H1 (cell line): ENCODE results near the gene MAML3. TPM values are rescaled to one million over a fixed set of nuclear protein-coding genes. Genes with fewer than 3 reads are reported as not detected.

Experiments
- CTCF ChIA-PET: fragments of 300-600 bp; sonication (Branson Sonifier 250); formaldehyde crosslinking; loops from one replicate; lab custom pipeline; 2021; ENCODE audit not compliant: partially characterized antibody; lab: Charles Lee
- POLR2A ChIA-PET: fragments of 300-600 bp; sonication (Branson Sonifier 250); formaldehyde crosslinking; loops from one replicate; lab custom pipeline; 2021; ENCODE audit warnings: inconsistent platforms; ENCODE audit not compliant: partially characterized antibody; lab: Charles Lee
- DNase-seq, 2 experiments: peaks; one replicate each; pipeline versions ENCODE4 v3.0.0 to v3.0.0-alpha.2; 2010 to 2022; ENCODE audit warnings: low spot score in 2 of 2, low read depth in 1 of 2, mixed read lengths in 1 of 2
- FAIRE-seq: peaks from 2 replicates; lab custom pipeline; 2011; peaks lifted over from hg19 to GRCh38; lab: Jason Lieb, UNC
- H2AFZ ChIP-seq: 2 replicates; pipeline ENCODE4 v1.8.1; 2012; ENCODE audit warnings: low read length, inconsistent platforms
- H2AK5ac ChIP-seq: 2 replicates; pipeline ENCODE4 v1.6.1; 2013; ENCODE audit warnings: low read depth, low read length
- H2BK120ac ChIP-seq: replicated peaks from 2 replicates; pipeline ENCODE3; 2013; ENCODE audit warnings: low read depth, low read length, inconsistent platforms
- H2BK12ac ChIP-seq: 2 replicates; pipeline ENCODE4 v1.6.1; 2013; ENCODE audit warnings: low read depth, low read length
- H2BK15ac ChIP-seq: 2 replicates; pipeline ENCODE4 v1.6.1; 2013; ENCODE audit warnings: low read length
- H2BK20ac ChIP-seq: 2 replicates; pipeline ENCODE4 v1.6.1; 2013; ENCODE audit warnings: low read length
- H2BK5ac ChIP-seq: 2 replicates; pipeline ENCODE4 v1.6.1; 2013; ENCODE audit warnings: low read depth, low read length
- H3K14ac ChIP-seq: 2 replicates; pipeline ENCODE4 v1.6.1; 2013; ENCODE audit warnings: inconsistent platforms; ENCODE audit not compliant: insufficient read length
- H3K18ac ChIP-seq: 2 replicates; pipeline ENCODE4 v1.6.1; 2013; ENCODE audit warnings: low read length; ENCODE audit errors: extremely low read depth
- H3K23ac ChIP-seq: 2 replicates; pipeline ENCODE4 v1.6.1; 2013; ENCODE audit warnings: inconsistent platforms; ENCODE audit not compliant: insufficient read length
- H3K23me2 ChIP-seq: 2 replicates; pipeline ENCODE4 v1.6.1; 2013; ENCODE audit warnings: low read depth, low read length
- H3K27ac ChIP-seq: 2 replicates; pipeline ENCODE4 v1.6.1; 2011; ENCODE audit warnings: low read depth, low read length, inconsistent platforms
- H3K27me3 ChIP-seq, 4 experiments: replicated peaks in 1 of 4; 1 replicate in 1 of 4; 2 replicates in 3 of 4; pipeline versions ENCODE4 v1.6.1 to v1.8.1; 2011 to 2013; ENCODE audit warnings: low read length in 3 of 4, mild to moderate bottlenecking in 3 of 4, inconsistent platforms in 2 of 4, mixed read lengths in 2 of 4, moderate library complexity in 1 of 4; ENCODE audit not compliant: control insufficient read depth in 3 of 4, insufficient read depth in 3 of 4; ENCODE audit errors: extremely low read depth in 1 of 4
- H3K36me3 ChIP-seq, 4 experiments: 2 replicates each; pipeline versions ENCODE4 v1.6.1 to v1.8.1; 2011 to 2013; ENCODE audit warnings: mild to moderate bottlenecking in 4 of 4, low read length in 3 of 4, moderate library complexity in 2 of 4, control low read depth in 1 of 4, inconsistent platforms in 1 of 4; ENCODE audit not compliant: insufficient read depth in 4 of 4, control insufficient read depth in 2 of 4
- H3K4ac ChIP-seq: replicated peaks from 2 replicates; pipeline ENCODE3; 2013; ENCODE audit warnings: low read length, low read depth, mixed read lengths, inconsistent platforms; ENCODE audit not compliant: insufficient read length
- H3K4me1 ChIP-seq, 4 experiments: replicated peaks in 1 of 4; 1 replicate in 1 of 4; 2 replicates in 3 of 4; pipeline versions ENCODE4 v1.6.1 to v1.8.1; 2011 to 2013; ENCODE audit warnings: low read length in 3 of 4, inconsistent platforms in 2 of 4, mixed read lengths in 1 of 4; ENCODE audit not compliant: insufficient read depth in 4 of 4, control insufficient read depth in 3 of 4
- H3K4me2 ChIP-seq, 2 experiments: 2 replicates each; pipeline versions ENCODE4 v1.6.1 to v1.8.1; 2011 to 2013; ENCODE audit warnings: low read depth in 2 of 2, low read length in 2 of 2, control low read depth in 1 of 2, inconsistent platforms in 1 of 2, mild to moderate bottlenecking in 1 of 2; ENCODE audit not compliant: insufficient read depth in 1 of 2
- H3K4me3 ChIP-seq, 4 experiments: fragments of 200-600, 300-600 bp in 1 of 4; sonication (generic), shearing (Covaris generic), sonication (Bioruptor Twin) in 1 of 4; 2 replicates each; pipeline versions ENCODE4 v1.5.1 to v1.8.1; 2011 to 2016; ENCODE audit warnings: low read length in 4 of 4, low read depth in 3 of 4, control low read depth in 2 of 4, inconsistent platforms in 2 of 4, mild to moderate bottlenecking in 2 of 4, mixed read lengths in 1 of 4, moderate library complexity in 1 of 4; ENCODE audit not compliant: insufficient read depth in 2 of 4; ENCODE audit errors: extremely low read depth in 1 of 4
- H3K56ac ChIP-seq: replicated peaks from 2 replicates; pipeline ENCODE3; 2013; ENCODE audit warnings: low read depth, mild to moderate bottlenecking, mixed read lengths, low read length, inconsistent platforms; ENCODE audit not compliant: insufficient read length
- H3K79me1 ChIP-seq: 2 replicates; pipeline ENCODE4 v1.6.1; 2013; ENCODE audit warnings: low read depth, low read length, control low read depth
- H3K79me2 ChIP-seq, 2 experiments: 2 replicates each; pipeline versions ENCODE4 v1.6.1 to v1.8.1; 2012 to 2013; ENCODE audit warnings: low read length in 2 of 2, mild to moderate bottlenecking in 2 of 2, inconsistent platforms in 1 of 2; ENCODE audit not compliant: insufficient read depth in 2 of 2, control insufficient read depth in 1 of 2
- H3K9ac ChIP-seq, 4 experiments: replicated peaks in 1 of 4; 1 replicate in 1 of 4; 2 replicates in 3 of 4; pipeline versions ENCODE4 v1.6.1 to v1.8.1; 2011 to 2013; ENCODE audit warnings: low read depth in 3 of 4, low read length in 3 of 4, control low read depth in 2 of 4, mild to moderate bottlenecking in 2 of 4, moderate library complexity in 2 of 4, inconsistent platforms in 1 of 4; ENCODE audit errors: extremely low read depth in 1 of 4
- H3K9me3 ChIP-seq, 2 experiments: 2 replicates each; pipeline versions ENCODE4 v1.6.1 to v1.8.1; 2012 to 2013; ENCODE audit warnings: mild to moderate bottlenecking in 2 of 2, moderate library complexity in 2 of 2, control low read depth in 1 of 2, inconsistent platforms in 1 of 2, low read depth in 1 of 2, low read length in 1 of 2, mixed read lengths in 1 of 2; ENCODE audit not compliant: insufficient read depth in 2 of 2
- H4K20me1 ChIP-seq, 2 experiments: replicated peaks in 1 of 2; 2 replicates each; pipeline versions ENCODE3 to v1.8.1; 2011 to 2013; ENCODE audit warnings: inconsistent platforms in 2 of 2, low read length in 2 of 2, mild to moderate bottlenecking in 1 of 2; ENCODE audit not compliant: insufficient read depth in 2 of 2, control insufficient read depth in 1 of 2
- H4K5ac ChIP-seq: 2 replicates; pipeline ENCODE4 v1.6.1; 2013; ENCODE audit warnings: low read length, low read depth, mixed read lengths, inconsistent platforms; ENCODE audit not compliant: insufficient read length
- H4K8ac ChIP-seq: 2 replicates; pipeline ENCODE4 v1.8.0; 2013; ENCODE audit warnings: mild to moderate bottlenecking, moderate library complexity, low read length, inconsistent platforms; ENCODE audit not compliant: insufficient read depth; ENCODE audit errors: extremely low read depth
- H4K91ac ChIP-seq: replicated peaks from 2 replicates; pipeline ENCODE3; 2013; ENCODE audit warnings: low read length, mixed read lengths, inconsistent platforms; ENCODE audit not compliant: insufficient read length
- CHD1 ChIP-seq: IDR thresholded peaks from 2 replicates; pipeline ENCODE4 v1.6.1; 2012; ENCODE audit warnings: low read depth, low read length, improper control_type of control experiment
- EP300 ChIP-seq, 2 experiments: IDR thresholded peaks; 1 replicate in 1 of 2; 2 replicates in 1 of 2; pipeline ENCODE4 v1.6.1; 2011 to 2012; ENCODE audit warnings: low read depth in 2 of 2, low read length in 2 of 2, mild to moderate bottlenecking in 2 of 2, borderline replicate concordance in 1 of 2, inconsistent platforms in 1 of 2, moderate library complexity in 1 of 2
- HDAC6 ChIP-seq: IDR thresholded peaks from one replicate; pipeline ENCODE4 v1.7.1; 2012; ENCODE audit warnings: low read depth, mild to moderate bottlenecking, inconsistent platforms, low read length, moderate library complexity
- POLR2AphosphoS5 ChIP-seq: IDR thresholded peaks from 2 replicates; pipeline ENCODE4 v1.6.1; 2011; ENCODE audit warnings: low read depth, low read length
- POU5F1 ChIP-seq: IDR thresholded peaks from 2 replicates; pipeline ENCODE4 v1.6.1; 2011; ENCODE audit warnings: low read depth, mild to moderate bottlenecking, low read length, moderate library complexity
- TAF7 ChIP-seq: optimal IDR thresholded peaks from 2 replicates; pipeline ENCODE3; 2011; ENCODE audit warnings: low read depth, mild to moderate bottlenecking, inconsistent platforms, low read length, moderate library complexity, borderline replicate concordance
- ZNF274 ChIP-seq: IDR thresholded peaks from 2 replicates; pipeline ENCODE4 v1.7.0; 2012; ENCODE audit warnings: low read length, borderline replicate concordance; ENCODE audit errors: extremely low read depth
- WGBS, 2 experiments: shearing (Covaris generic) in 1 of 2; methylation state at CpG; one replicate each; pipeline versions ENCODE4 v1.1.6 to v1.1.7; 2013 to 2015; ENCODE audit warnings: low lambda C conversion rate in 2 of 2, mixed read lengths in 2 of 2, inconsistent platforms in 1 of 2, low coverage in 1 of 2, missing lambda C conversion rate in 1 of 2; ENCODE audit not compliant: insufficient replicate concordance in 2 of 2, insufficient coverage in 1 of 2, insufficient read length in 1 of 2; ENCODE audit errors: extremely low coverage in 1 of 2, missing lambda C conversion rate in 1 of 2; 5-methylcytosine and 5-hydroxymethylcytosine counted together
- polyA plus RNA-seq, 7 experiments: library from polyadenylated mRNA; depleted of rRNA in 3 of 7; stranded (reverse) in 5 of 7; unstranded in 2 of 7; fragments of >200 nt in 5 of 7; fragments of 200-250 nt in 2 of 7; gene quantifications; 1 replicate in 5 of 7; 2 replicates in 1 of 7; 4 replicates in 1 of 7; pipeline versions ENCODE4 v1.2.1 to v1.2.3, GENCODE V29; 2011 to 2013; ENCODE audit warnings: missing spikeins in 2 of 7, mixed read lengths in 2 of 7
- total RNA-seq: library from RNA; stranded (reverse); fragmentation: NEBNext Ultra II Directional; extraction: Animal tissue kit (Norgen Biotek cat#: 25700); gene quantifications from 2 replicates; pipeline ENCODE4 v1.2.1, GENCODE V29; 2021
- TF ChIP-seq, protein P1 (sequence below), 3 experiments: IDR thresholded peaks; 1 replicate in 2 of 3; 2 replicates in 1 of 3; pipeline versions ENCODE4 v1.5.1 to v1.6.1; 2011; ENCODE audit warnings: low read length in 3 of 3, mild to moderate bottlenecking in 3 of 3, inconsistent platforms in 2 of 3, low read depth in 1 of 3, moderate library complexity in 1 of 3; ENCODE audit not compliant: insufficient read depth in 1 of 3; ENCODE audit errors: control extremely low read depth in 1 of 3

The MAML3 gene
- total and polyA plus RNA-seq, 2 of the 8 experiments (the other 6 are each of a cell fraction or from before 2014, with no cell fraction given), result 2.1 to 5.7 TPM

DNA sequence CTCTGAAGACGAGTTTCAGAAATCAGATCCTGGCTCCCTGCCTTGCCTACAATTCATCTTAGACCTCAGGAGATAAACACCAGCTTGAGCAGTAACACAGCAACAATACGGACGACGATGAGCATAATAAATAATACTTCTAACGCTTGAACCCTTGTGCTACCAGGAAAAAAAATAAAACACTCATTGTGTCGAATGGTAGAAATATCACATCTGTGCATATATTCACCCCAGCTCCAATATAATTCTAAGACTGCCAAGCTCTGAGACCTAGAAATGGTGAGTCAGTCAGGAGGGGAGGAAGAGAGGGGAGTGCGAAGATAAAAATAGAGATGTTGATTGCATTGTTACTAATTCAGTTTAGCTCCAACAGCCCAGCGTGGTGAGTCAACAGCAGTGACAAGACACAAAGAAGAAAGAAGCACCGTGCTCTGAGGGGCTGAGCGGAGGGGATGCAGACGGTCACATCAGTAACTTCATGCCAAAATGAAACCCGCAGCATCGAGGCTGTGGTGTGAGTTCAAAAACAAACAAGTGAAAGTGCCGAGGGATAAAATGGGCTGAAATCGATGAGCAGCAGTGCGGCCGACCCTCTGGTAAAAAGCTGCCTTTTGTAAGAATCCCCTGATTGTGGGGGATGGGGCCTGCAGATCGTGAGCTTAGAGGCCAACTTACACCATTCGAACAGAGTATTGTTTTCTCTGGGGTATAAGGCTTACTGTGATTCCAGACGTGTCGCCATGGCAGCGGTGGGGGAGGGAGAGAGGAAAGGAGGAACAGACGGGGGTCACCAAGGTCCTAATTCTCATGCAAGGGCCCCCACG, 338.0 kb downstream of the MAML3 start:
- Histone ChIP-seq H4K5ac (peak overlapping the region; percentile 66), H2AK5ac (no peak overlapping the region), H3K23ac (no peak overlapping the region), H3K79me2 (no peaks in the 10 kb centered on the region), H3K4me2 (peak overlapping the region; percentile 71 to 96), H2AFZ (peak overlapping the region; percentile 80), H3K9me3 (peaks cover 0 to under 1% of the 10 kb centered on the region in 2 experiments; a peak in 1 of 4 replicates), H3K9ac (peak overlapping the region in 3 of 4 experiments; percentile 39 to 78 (median 73); a peak in 6 of 7 replicates), H4K8ac (peak overlapping the region; percentile 94; the same call in 1 of the 2 replicates), H3K14ac (peak overlapping the region; percentile 34), H4K91ac (peak overlapping the region; percentile 13), H2BK120ac (peak overlapping the region; percentile 47), H2BK12ac (peak overlapping the region; percentile 65), H3K27me3 (no peaks in the 10 kb centered on the region), H3K23me2 (no peaks in the 10 kb centered on the region), H3K4me1 (peaks cover 2 to 22% (median 11%) of the 10 kb centered on the region in 4 experiments; a peak in 5 of 7 replicates), H3K36me3 (no peaks in the 10 kb centered on the region), H3K79me1 (no peaks in the 10 kb centered on the region), H3K4me3 (peak overlapping the region; percentile 16 to 52 (median 30); a peak in 5 of 8 replicates), H3K4ac (no peak overlapping the region), H3K27ac (peak overlapping the region; percentile 86), H3K18ac (peak overlapping the region; percentile 26; the same call in 1 of the 2 replicates), H2BK15ac (no peak overlapping the region), H4K20me1 (no peaks in the 10 kb centered on the region), H2BK5ac (peak overlapping the region; percentile 41; the same call in 1 of the 2 replicates), H2BK20ac (no peak overlapping the region), H3K56ac (no peak overlapping the region)
- DNase-seq (peak in 1 of 2 experiments; percentile 62), FAIRE-seq (peak; percentile 36)
- WGBS, 2 experiments, result 23% methylated on average over 24 of the region's 24 CpGs; no CpG with 5 or more reads in 1 of the 2 experiments
- ChIA-PET POLR2A (interaction anchor here (0.5 to 1.8 kb wide), 9 partner anchors 8 to 1879 kb away, joined by 3 to 7 read pairs (median 3); no protein-coding TSS in a partner anchor), CTCF (interaction anchor here (0.7 to 3.4 kb wide), 4 partner anchors 8 to 136 kb away, joined by 3 to 10 read pairs (median 3); no protein-coding TSS in a partner anchor)
- no peak for TF ChIP-seq HDAC6
- TF ChIP-seq POLR2AphosphoS5, result no peak; the same call in 1 of the 2 replicates
- TF ChIP-seq EP300 (IDR thresholded peaks at IDR 0.05; ENCODE audit: borderline replicate concordance in 1 of 2, low read depth in 2 of 2, low read length in 2 of 2), result peak in 1 of 2 experiments; percentile 41; a peak in 1 of 3 replicates
- TF ChIP-seq CHD1, result no peak
- TF ChIP-seq, protein P1, sequence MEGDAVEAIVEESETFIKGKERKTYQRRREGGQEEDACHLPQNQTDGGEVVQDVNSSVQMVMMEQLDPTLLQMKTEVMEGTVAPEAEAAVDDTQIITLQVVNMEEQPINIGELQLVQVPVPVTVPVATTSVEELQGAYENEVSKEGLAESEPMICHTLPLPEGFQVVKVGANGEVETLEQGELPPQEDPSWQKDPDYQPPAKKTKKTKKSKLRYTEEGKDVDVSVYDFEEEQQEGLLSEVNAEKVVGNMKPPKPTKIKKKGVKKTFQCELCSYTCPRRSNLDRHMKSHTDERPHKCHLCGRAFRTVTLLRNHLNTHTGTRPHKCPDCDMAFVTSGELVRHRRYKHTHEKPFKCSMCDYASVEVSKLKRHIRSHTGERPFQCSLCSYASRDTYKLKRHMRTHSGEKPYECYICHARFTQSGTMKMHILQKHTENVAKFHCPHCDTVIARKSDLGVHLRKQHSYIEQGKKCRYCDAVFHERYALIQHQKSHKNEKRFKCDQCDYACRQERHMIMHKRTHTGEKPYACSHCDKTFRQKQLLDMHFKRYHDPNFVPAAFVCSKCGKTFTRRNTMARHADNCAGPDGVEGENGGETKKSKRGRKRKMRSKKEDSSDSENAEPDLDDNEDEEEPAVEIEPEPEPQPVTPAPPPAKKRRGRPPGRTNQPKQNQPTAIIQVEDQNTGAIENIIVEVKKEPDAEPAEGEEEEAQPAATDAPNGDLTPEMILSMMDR (IDR thresholded peaks at IDR 0.05; ENCODE audit: control extremely low read depth in 1 of 3, insufficient read depth in 1 of 3, low read depth in 1 of 3, low read length in 3 of 3), result no peak
- no peak for TF ChIP-seq ZNF274
- TF ChIP-seq TAF7, result no peak
- TF ChIP-seq POU5F1, result no peak
